Mesenchymal stem cell (in vitro differentiated cells and primary cell): ENCODE data around the gene ZNF554.

Experiments
- DNase-seq: peaks from one replicate; pipeline ENCODE4 v3.0.0-alpha.2; 2013
- H2AFZ ChIP-seq: one replicate; pipeline ENCODE4 v1.6.1; 2013; ENCODE audit warnings: low read depth, mild to moderate bottlenecking, control low read depth, inconsistent platforms, low read length, moderate library complexity
- H2AK5ac ChIP-seq: 2 replicates; pipeline ENCODE4 v1.6.1; 2013; ENCODE audit warnings: low read length, moderate library complexity, mild to moderate bottlenecking, inconsistent platforms; ENCODE audit not compliant: severe bottlenecking
- H2BK120ac ChIP-seq: one replicate; pipeline ENCODE4 v1.6.1; 2013; ENCODE audit warnings: low read depth, mild to moderate bottlenecking, inconsistent platforms, low read length, moderate library complexity
- H2BK12ac ChIP-seq, 2 experiments: one replicate each; pipeline ENCODE4 v1.6.1; 2013; ENCODE audit warnings: inconsistent platforms in 2 of 2, low read length in 2 of 2, mild to moderate bottlenecking in 2 of 2, moderate library complexity in 2 of 2, control low read depth in 1 of 2
- H2BK15ac ChIP-seq: one replicate; pipeline ENCODE4 v1.6.1; 2013; ENCODE audit warnings: mild to moderate bottlenecking, low read depth, inconsistent platforms; ENCODE audit not compliant: poor library complexity, severe bottlenecking
- H2BK5ac ChIP-seq: 2 replicates; pipeline ENCODE4 v1.6.1; 2013; ENCODE audit warnings: low read depth, mild to moderate bottlenecking, low read length, control low read depth, inconsistent platforms; ENCODE audit not compliant: poor library complexity, severe bottlenecking
- H3K14ac ChIP-seq, 2 experiments: one replicate each; pipeline ENCODE4 v1.6.1; 2013; ENCODE audit warnings: inconsistent platforms in 2 of 2, low read length in 2 of 2, control low read depth in 1 of 2, mild to moderate bottlenecking in 1 of 2, moderate library complexity in 1 of 2
- H3K18ac ChIP-seq, 2 experiments: one replicate each; pipeline ENCODE4 v1.6.1; 2013; ENCODE audit warnings: inconsistent platforms in 2 of 2, low read length in 2 of 2, control low read depth in 1 of 2, low read depth in 1 of 2, mild to moderate bottlenecking in 1 of 2
- H3K23ac ChIP-seq, 2 experiments: one replicate each; pipeline ENCODE4 v1.6.1; 2013; ENCODE audit warnings: inconsistent platforms in 2 of 2, low read length in 2 of 2, mild to moderate bottlenecking in 2 of 2, moderate library complexity in 2 of 2, control low read depth in 1 of 2
- H3K27ac ChIP-seq: 2 replicates; pipeline ENCODE4 v1.5.1; 2013; ENCODE audit warnings: mild to moderate bottlenecking, moderate library complexity, low read length, control low read depth, inconsistent platforms; ENCODE audit not compliant: poor library complexity, severe bottlenecking
- H3K27me3 ChIP-seq, 2 experiments: 2 replicates each; pipeline versions ENCODE4 v1.6.1 to v1.7.0; 2013; ENCODE audit warnings: low read length in 2 of 2, mild to moderate bottlenecking in 2 of 2, moderate library complexity in 2 of 2, control low read depth in 1 of 2, inconsistent platforms in 1 of 2; ENCODE audit not compliant: control insufficient read depth in 1 of 2, insufficient read depth in 1 of 2
- H3K36me3 ChIP-seq, 2 experiments: 2 replicates each; pipeline versions ENCODE4 v1.6.1 to v1.7.0; 2013; ENCODE audit warnings: low read length in 2 of 2, control low read depth in 1 of 2, inconsistent platforms in 1 of 2, low read depth in 1 of 2, mild to moderate bottlenecking in 1 of 2; ENCODE audit not compliant: insufficient read depth in 2 of 2, control insufficient read depth in 1 of 2
- H3K4ac ChIP-seq, 2 experiments: one replicate each; pipeline ENCODE4 v1.6.1; 2013; ENCODE audit warnings: inconsistent platforms in 2 of 2, low read length in 2 of 2, mild to moderate bottlenecking in 2 of 2, moderate library complexity in 2 of 2, control low read depth in 1 of 2, low read depth in 1 of 2
- H3K4me1 ChIP-seq: 2 replicates; pipeline ENCODE4 v1.6.1; 2013; ENCODE audit warnings: low read depth, low read length, control low read depth; ENCODE audit not compliant: control insufficient read depth, insufficient read depth
- H3K4me2 ChIP-seq: 2 replicates; pipeline ENCODE4 v1.6.1; 2013; ENCODE audit warnings: low read length, mild to moderate bottlenecking, inconsistent platforms; ENCODE audit not compliant: poor library complexity, severe bottlenecking
- H3K4me3 ChIP-seq, 2 experiments: 2 replicates each; pipeline versions ENCODE4 v1.5.1 to v1.7.0; 2013; ENCODE audit warnings: low read length in 2 of 2, mild to moderate bottlenecking in 2 of 2, control low read depth in 1 of 2, low read depth in 1 of 2; ENCODE audit not compliant: insufficient read depth in 1 of 2
- H3K79me1 ChIP-seq: replicated peaks from 2 replicates; pipeline ENCODE4 v1.6.1; 2013; ENCODE audit warnings: mild to moderate bottlenecking, control low read depth, low read length, inconsistent platforms; ENCODE audit not compliant: poor library complexity, severe bottlenecking
- H3K9ac ChIP-seq: 2 replicates; pipeline ENCODE4 v1.7.0; 2013; ENCODE audit warnings: mild to moderate bottlenecking, low read length, moderate library complexity
- H3K9me3 ChIP-seq: 2 replicates; pipeline ENCODE4 v1.7.0; 2013; ENCODE audit warnings: mild to moderate bottlenecking, low read length; ENCODE audit not compliant: control insufficient read depth
- H4K8ac ChIP-seq: one replicate; pipeline ENCODE4 v1.6.1; 2013; ENCODE audit warnings: inconsistent platforms, mild to moderate bottlenecking, low read length, moderate library complexity
- H4K91ac ChIP-seq: one replicate; pipeline ENCODE4 v1.6.1; 2013; ENCODE audit warnings: mild to moderate bottlenecking, low read length, inconsistent platforms
- WGBS: methylation state at CpG from one replicate; pipeline ENCODE4 v1.1.7; 2013; ENCODE audit warnings: mixed read lengths; 5-methylcytosine and 5-hydroxymethylcytosine counted together

Gene ZNF554

GRCh38 chr19:2803486-2804155 is 16.0 kb upstream of the ZNF554 start:
- no peak overlapping the region for H3K27ac ChIP-seq
- H3K4ac ChIP-seq: no peak overlapping the region
- no peak for DNase-seq
- H2AFZ ChIP-seq: no peak overlapping the region
- no peak overlapping the region for H2BK5ac ChIP-seq
- H2BK120ac ChIP-seq: no peak overlapping the region
- H3K79me1 ChIP-seq: peaks cover 58% of the 10 kb centered on the region
- no peaks in the 10 kb centered on the region for H3K4me1 ChIP-seq
- no peak overlapping the region for H3K23ac ChIP-seq
- H2BK15ac ChIP-seq: no peak overlapping the region
- no peak overlapping the region for H3K18ac ChIP-seq
- no peak overlapping the region for H4K8ac ChIP-seq
- H4K91ac ChIP-seq: no peak overlapping the region
- H3K4me2 ChIP-seq: no peak overlapping the region
- H2AK5ac ChIP-seq: no peak overlapping the region
- no peak overlapping the region for H3K14ac ChIP-seq
- peaks cover 45 to 97% of the 10 kb centered on the region in 2 experiments for H3K36me3 ChIP-seq
- WGBS: 96% methylated on average over 29 of the region's 29 CpGs
- no peak overlapping the region for H3K4me3 ChIP-seq
- H2BK12ac ChIP-seq: no peak overlapping the region
- no peaks in the 10 kb centered on the region for H3K27me3 ChIP-seq
- no peak overlapping the region for H3K9ac ChIP-seq
- no peaks in the 10 kb centered on the region for H3K9me3 ChIP-seq

GRCh38 chr19:2804156-2805004 is 15.3 kb upstream of the ZNF554 start:
- Histone ChIP-seq H2AK5ac (no peak overlapping the region), H3K23ac (no peak overlapping the region), H3K79me1 (peaks cover 55% of the 10 kb centered on the region), H3K27ac (no peak overlapping the region), H4K91ac (no peak overlapping the region), H3K4me3 (no peak overlapping the region), H3K4ac (no peak overlapping the region), H2AFZ (no peak overlapping the region), H2BK12ac (no peak overlapping the region), H3K14ac (no peak overlapping the region), H3K18ac (no peak overlapping the region), H3K9me3 (no peaks in the 10 kb centered on the region), H3K4me1 (no peaks in the 10 kb centered on the region), H3K4me2 (no peak overlapping the region), H3K36me3 (peaks cover 53 to 98% of the 10 kb centered on the region in 2 experiments), H2BK120ac (no peak overlapping the region), H2BK15ac (no peak overlapping the region), H3K9ac (no peak overlapping the region), H2BK5ac (no peak overlapping the region), H4K8ac (no peak overlapping the region), H3K27me3 (no peaks in the 10 kb centered on the region)
- WGBS: 93% methylated on average over 24 of the region's 27 CpGs
- no peak for DNase-seq

- no peak overlapping the region for H3K4me2 ChIP-seq
- H2BK5ac ChIP-seq: no peak overlapping the region
- WGBS: 98% methylated on average over 24 of the region's 28 CpGs
- H2AK5ac ChIP-seq: no peak overlapping the region
- peaks cover 48% of the 10 kb centered on the region for H3K79me1 ChIP-seq
- H3K4me3 ChIP-seq: no peak overlapping the region
- H3K14ac ChIP-seq: no peak overlapping the region
- no peak overlapping the region for H2BK120ac ChIP-seq
- H2BK12ac ChIP-seq: no peak overlapping the region
- no peaks in the 10 kb centered on the region for H3K4me1 ChIP-seq
- H4K91ac ChIP-seq: no peak overlapping the region
- no peak overlapping the region for H4K8ac ChIP-seq
- H3K36me3 ChIP-seq: peaks cover 51 to 99% of the 10 kb centered on the region in 2 experiments
- no peaks in the 10 kb centered on the region for H3K27me3 ChIP-seq
- H3K4ac ChIP-seq: no peak overlapping the region
- no peak overlapping the region for H3K23ac ChIP-seq
- H3K9ac ChIP-seq: no peak overlapping the region
- no peak for DNase-seq
- H3K9me3 ChIP-seq: no peaks in the 10 kb centered on the region
- no peak overlapping the region for H2BK15ac ChIP-seq
- no peak overlapping the region for H3K27ac ChIP-seq
- H3K18ac ChIP-seq: no peak overlapping the region
- no peak overlapping the region for H2AFZ ChIP-seq
Observed at GRCh38 chr19:2805261-2805900, 14.3 kb upstream of the ZNF554 start.
